GM12878 (cell line): ENCODE results near the gene IPPK. TPM values are rescaled to one million over a fixed set of nuclear protein-coding genes. Genes with fewer than 3 reads are reported as not detected.

Experiments
- ATAC-seq: fragments of 200-7000 bp; cut with Tn5 transposase; 3 replicates; pipeline ENCODE4 v1.9.1; 2020; ENCODE audit warnings: mild to moderate bottlenecking, moderate library complexity
- BruUV-seq: library from RNA; stranded (reverse); fragments of 400-500 nt; replicated peaks from 2 replicates; lab custom pipeline; 2021; lab: Mats Ljungman, UMichigan
- CTCF ChIA-PET: fragments of 300-600 bp; sonication (Branson Sonifier 250); formaldehyde crosslinking; extraction: SDS; loops from one replicate; lab custom pipeline; 2021; ENCODE audit warnings: inconsistent platforms; lab: Yijun Ruan, JAX
- POLR2A ChIA-PET: fragments of 350-600 bp; formaldehyde crosslinking; extraction: SDS; loops from one replicate; lab custom pipeline; 2021; ENCODE audit warnings: inconsistent platforms; lab: Charles Lee
- RAD21 ChIA-PET: fragments of 300-600 bp; sonication (Branson Sonifier 250); formaldehyde crosslinking; loops from one replicate; lab custom pipeline; 2023; ENCODE audit warnings: antibody characterized with exemption; ENCODE audit not compliant: unreplicated experiment; lab: Charles Lee
- SMC1A ChIA-PET: fragments of 300-600 bp; sonication (Branson Sonifier 250); formaldehyde crosslinking; loops from one replicate; lab custom pipeline; 2023; ENCODE audit not compliant: unreplicated experiment, uncharacterized antibody; lab: Charles Lee
- DNase-seq: peaks from one replicate; pipeline ENCODE4 v3.0.0-alpha.2; 2011; ENCODE audit warnings: low read depth, low spot score
- FAIRE-seq: peaks from 3 replicates; lab custom pipeline; 2011; peaks lifted over from hg19 to GRCh38; lab: Jason Lieb, UNC
- H2AFZ ChIP-seq: 2 replicates; pipeline ENCODE4 v1.6.0; 2011; ENCODE audit warnings: low read depth, low read length, control low read depth; ENCODE audit not compliant: control insufficient read depth
- H3K27ac ChIP-seq: 2 replicates; pipeline ENCODE4 v1.5.1; 2011; ENCODE audit warnings: control low read depth; ENCODE audit not compliant: control insufficient read depth, insufficient read depth
- H3K27me3 ChIP-seq, 2 experiments: replicated peaks in 1 of 2; 2 replicates each; pipeline versions ENCODE4 v1.6.0 to v1.6.1; 2011; ENCODE audit warnings: low read length in 1 of 2; ENCODE audit not compliant: control insufficient read depth in 2 of 2, insufficient read depth in 2 of 2
- H3K36me3 ChIP-seq, 2 experiments: 2 replicates each; pipeline ENCODE4 v1.5.1; 2011; ENCODE audit warnings: low read length in 1 of 2; ENCODE audit not compliant: control insufficient read depth in 2 of 2, insufficient read depth in 2 of 2
- H3K4me1 ChIP-seq: 2 replicates; pipeline ENCODE4 v1.6.1; 2011; ENCODE audit warnings: mild to moderate bottlenecking, low read length, moderate library complexity, mixed read lengths; ENCODE audit not compliant: control insufficient read depth, insufficient read depth
- H3K4me2 ChIP-seq: 2 replicates; pipeline ENCODE4 v1.6.0; 2011; ENCODE audit warnings: control low read depth; ENCODE audit not compliant: control insufficient read depth, insufficient read depth
- H3K4me3 ChIP-seq: fragments of 200-600 bp; sonication (generic); 2 replicates; pipeline ENCODE4 v1.5.1; 2016
- H3K79me2 ChIP-seq: 2 replicates; pipeline ENCODE4 v1.6.0; 2011; ENCODE audit warnings: low read length; ENCODE audit not compliant: control insufficient read depth, insufficient read depth
- H3K9ac ChIP-seq: 2 replicates; pipeline ENCODE4 v1.8.0; 2011; ENCODE audit warnings: low read length, control low read depth, mixed read lengths; ENCODE audit not compliant: control insufficient read depth, insufficient read depth
- H3K9me3 ChIP-seq: replicated peaks from 3 replicates; pipeline ENCODE4 v1.5.1; 2011; ENCODE audit warnings: mild to moderate bottlenecking, low read length; ENCODE audit not compliant: control insufficient read depth, insufficient read depth
- H4K20me1 ChIP-seq: 2 replicates; pipeline ENCODE4 v1.6.0; 2011; ENCODE audit not compliant: control insufficient read depth, insufficient read depth
- CBFB ChIP-seq: IDR thresholded peaks from 2 replicates; pipeline ENCODE4 v1.6.1; 2016; ENCODE audit warnings: antibody characterized with exemption, low read depth
- CREB1 ChIP-seq: IDR thresholded peaks from 2 replicates; pipeline ENCODE4 v1.6.1; 2012; ENCODE audit warnings: low read depth, mild to moderate bottlenecking, inconsistent platforms
- CTCF ChIP-seq, 3 experiments: IDR thresholded peaks in 2 of 3; conservative IDR thresholded peaks in 1 of 3; 2 replicates each; pipeline ENCODE4 v1.5.1; 2011; ENCODE audit warnings: low read depth in 3 of 3, low read length in 3 of 3, mild to moderate bottlenecking in 3 of 3, control low read depth in 2 of 3, moderate library complexity in 2 of 3, inconsistent platforms in 1 of 3, mixed read lengths in 1 of 3; ENCODE audit not compliant: control insufficient read depth in 2 of 3, insufficient read depth in 1 of 3; ENCODE audit errors: extremely low read depth in 1 of 3
- FOXK2 ChIP-seq: fragments of 450-650 bp; IDR thresholded peaks from 2 replicates; pipeline ENCODE4 v1.6.1; 2017; ENCODE audit warnings: mild to moderate bottlenecking, moderate library complexity
- IRF4 ChIP-seq: IDR thresholded peaks from 2 replicates; pipeline ENCODE4 v1.6.1; 2011; ENCODE audit warnings: low read depth, low read length
- JUNB ChIP-seq: IDR thresholded peaks from 2 replicates; pipeline ENCODE4 v1.6.1; 2016; ENCODE audit warnings: antibody characterized with exemption, mild to moderate bottlenecking
- NFYB ChIP-seq: IDR thresholded peaks from 2 replicates; pipeline ENCODE4 v1.6.1; 2011; ENCODE audit warnings: low read depth, mild to moderate bottlenecking, low read length, improper control_type of control experiment, moderate library complexity; ENCODE audit not compliant: insufficient read depth
- NR2C2 ChIP-seq: IDR thresholded peaks from 2 replicates; pipeline ENCODE4 v1.6.1; 2011; ENCODE audit warnings: borderline replicate concordance, low read depth; ENCODE audit not compliant: control insufficient read depth, insufficient read length
- RELB ChIP-seq: fragments of 450-650 bp; IDR thresholded peaks from 2 replicates; pipeline ENCODE4 v1.6.1; 2017; ENCODE audit warnings: low read depth, mild to moderate bottlenecking, moderate library complexity
- SREBF1 ChIP-seq: IDR thresholded peaks from 2 replicates; pipeline ENCODE4 v1.6.1; 2012; ENCODE audit warnings: mild to moderate bottlenecking, low read length
- ZNF24 ChIP-seq: fragments of 450-650 bp; IDR thresholded peaks from 2 replicates; pipeline ENCODE4 v1.6.1; 2017; ENCODE audit warnings: antibody characterized with exemption, mild to moderate bottlenecking
- ZNF622 ChIP-seq: fragments of 450-650 bp; IDR thresholded peaks from 2 replicates; pipeline ENCODE4 v1.6.1; 2017; ENCODE audit warnings: mild to moderate bottlenecking, inconsistent platforms
- WGBS: methylation state at CpG from one replicate; pipeline ENCODE4 v1.1.6; 2016; ENCODE audit warnings: low lambda C conversion rate; ENCODE audit not compliant: insufficient replicate concordance, insufficient coverage; ENCODE audit errors: missing lambda C conversion rate; 5-methylcytosine and 5-hydroxymethylcytosine counted together
- in situ Hi-C: fragments of 300-500 bp; cut with MboI; formaldehyde crosslinking; loops from 9 replicates; pipeline ENCODE4 v1.14.3; 2018; ENCODE audit warnings: mixed read lengths
- intact Hi-C: fragments of 100-400 bp; cut with micrococcal nuclease; formaldehyde crosslinking; loops from one replicate; pipeline ENCODE4 v1.14.2; 2022; ENCODE audit not compliant: unreplicated experiment
- polyA plus RNA-seq, 11 experiments: library from polyadenylated mRNA; depleted of rRNA in 4 of 11; unstranded in 6 of 11; stranded (reverse) in 5 of 11; fragments of >200 nt; fragmentation: Nextera tagmentation in 4 of 11; fragmentation: Illumina TruSeq in 1 of 11; extraction: Ambion mirVana in 4 of 11; extraction: Trizol in 1 of 11; gene quantifications; 1 replicate in 1 of 11; 2 replicates in 10 of 11; pipeline versions ENCODE4 v1.2.1 to v1.2.3, GENCODE V29; 2011 to 2016; ENCODE audit warnings: inconsistent platforms in 2 of 11, missing spikeins in 2 of 11, low read depth in 1 of 11
- total RNA-seq, 4 experiments: library from RNA; depleted of rRNA in 3 of 4; stranded (reverse); fragments of >200 nt in 3 of 4; fragmentation: Illumina TruSeq in 1 of 4; extraction: Trizol in 1 of 4; gene quantifications; 2 replicates each; pipeline versions ENCODE4 v1.2.1 to v1.2.3, GENCODE V29; 2013 to 2021
- TF ChIP-seq, protein P1 (sequence below): fragments of 450-650 bp; IDR thresholded peaks from 2 replicates; pipeline ENCODE4 v1.6.1; 2018; ENCODE audit warnings: mild to moderate bottlenecking, low read depth, moderate library complexity; ENCODE audit not compliant: partially characterized antibody
- TF ChIP-seq, protein P2 (sequence below): fragments of 450-650 bp; IDR thresholded peaks from 2 replicates; pipeline ENCODE4 v1.6.1; 2018; ENCODE audit warnings: borderline replicate concordance, mild to moderate bottlenecking; ENCODE audit not compliant: partially characterized antibody

The IPPK gene
- total and polyA plus RNA-seq, 10 of the 15 experiments (the other 5 are each of a cell fraction or from before 2014, with no cell fraction given): 2.1 to 22.1 (median 11.4) TPM

DNA sequence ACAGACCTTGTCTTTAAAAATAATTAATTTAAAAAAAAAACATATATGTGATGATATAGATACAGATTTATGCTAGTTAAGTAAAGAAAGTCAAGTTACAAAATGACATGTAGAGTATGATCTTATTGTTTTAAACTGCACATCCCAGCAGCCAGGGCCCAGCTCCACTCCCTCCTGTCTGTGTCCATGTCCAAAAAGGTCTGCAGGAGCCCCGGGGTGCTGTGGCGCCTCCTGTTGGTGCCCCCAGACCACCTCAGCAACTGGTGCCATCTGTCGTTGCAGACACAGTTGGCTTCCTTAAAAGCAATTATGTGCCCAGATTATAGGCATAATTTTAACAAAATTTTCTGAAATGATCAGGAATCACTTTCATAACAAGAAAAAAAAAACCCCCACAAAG is 33.3 kb downstream of the IPPK start (continued):
- TF ChIP-seq CTCF (IDR thresholded peaks at IDR 0.05 in 2 of 3, conservative IDR thresholded peaks at IDR 0.05 in 1 of 3; ENCODE audit: control insufficient read depth in 2 of 3, extremely low read depth in 1 of 3, insufficient read depth in 1 of 3, low read depth in 3 of 3, low read length in 3 of 3): no peak
- TF ChIP-seq RELB: no peak
- no peak for TF ChIP-seq NR2C2

GRCh38 chr9:92635760-92636159 is 34.2 kb downstream of the IPPK start:
- H3K4me1 ChIP-seq: peaks cover 4% of the 10 kb centered on the region
- no peak overlapping the region for H2AFZ ChIP-seq
- intact Hi-C loops: loop anchor here (2.0 to 10.0 kb wide), 2 partner anchors 131 to 501 kb away; no protein-coding TSS in a partner anchor
- no peak overlapping the region for H3K27ac ChIP-seq
- H3K9me3 ChIP-seq: no peaks in the 10 kb centered on the region
- 97% methylated on average over 2 of the region's 4 CpGs for WGBS
- RAD21 ChIA-PET: interaction anchor here (0.9 kb wide), 1 partner anchor 307 kb away, joined by 3 read pairs; no protein-coding TSS in a partner anchor
- no TSS peak for BruUV-seq
- no peaks in the 10 kb centered on the region for H3K27me3 ChIP-seq
- POLR2A ChIA-PET: no interaction called here
- H3K79me2 ChIP-seq: no peaks in the 10 kb centered on the region
- DNase-seq (no peak), ATAC-seq (no peak), FAIRE-seq (no peak)
- SMC1A ChIA-PET: interaction anchor here (0.6 kb wide), 1 partner anchor 9 kb away, joined by 3 read pairs; no protein-coding TSS in a partner anchor
- no peak overlapping the region for H3K9ac ChIP-seq
- peaks cover 25 to 36% of the 10 kb centered on the region in 2 experiments for H3K36me3 ChIP-seq
- no peak overlapping the region for H3K4me2 ChIP-seq
- CTCF ChIA-PET: interaction anchor here (0.7 to 5.9 kb wide), 4 partner anchors 122 to 496 kb away, joined by 3 to 44 read pairs (median 4); no protein-coding TSS in a partner anchor
- in situ Hi-C loops: loop anchor here (5.0 kb wide), 1 partner anchor 498 kb away; no protein-coding TSS in a partner anchor
- no peaks in the 10 kb centered on the region; the same call in 1 of the 2 replicates for H4K20me1 ChIP-seq
- H3K4me3 ChIP-seq: no peak overlapping the region
- TF ChIP-seq NFYB (no peak), SREBF1 (no peak), CREB1 (no peak), IRF4 (no peak), CBFB (no peak), JUNB (no peak), ZNF622 (no peak), ZNF24 (no peak), FOXK2 (no peak)
- TF ChIP-seq, protein P1, sequence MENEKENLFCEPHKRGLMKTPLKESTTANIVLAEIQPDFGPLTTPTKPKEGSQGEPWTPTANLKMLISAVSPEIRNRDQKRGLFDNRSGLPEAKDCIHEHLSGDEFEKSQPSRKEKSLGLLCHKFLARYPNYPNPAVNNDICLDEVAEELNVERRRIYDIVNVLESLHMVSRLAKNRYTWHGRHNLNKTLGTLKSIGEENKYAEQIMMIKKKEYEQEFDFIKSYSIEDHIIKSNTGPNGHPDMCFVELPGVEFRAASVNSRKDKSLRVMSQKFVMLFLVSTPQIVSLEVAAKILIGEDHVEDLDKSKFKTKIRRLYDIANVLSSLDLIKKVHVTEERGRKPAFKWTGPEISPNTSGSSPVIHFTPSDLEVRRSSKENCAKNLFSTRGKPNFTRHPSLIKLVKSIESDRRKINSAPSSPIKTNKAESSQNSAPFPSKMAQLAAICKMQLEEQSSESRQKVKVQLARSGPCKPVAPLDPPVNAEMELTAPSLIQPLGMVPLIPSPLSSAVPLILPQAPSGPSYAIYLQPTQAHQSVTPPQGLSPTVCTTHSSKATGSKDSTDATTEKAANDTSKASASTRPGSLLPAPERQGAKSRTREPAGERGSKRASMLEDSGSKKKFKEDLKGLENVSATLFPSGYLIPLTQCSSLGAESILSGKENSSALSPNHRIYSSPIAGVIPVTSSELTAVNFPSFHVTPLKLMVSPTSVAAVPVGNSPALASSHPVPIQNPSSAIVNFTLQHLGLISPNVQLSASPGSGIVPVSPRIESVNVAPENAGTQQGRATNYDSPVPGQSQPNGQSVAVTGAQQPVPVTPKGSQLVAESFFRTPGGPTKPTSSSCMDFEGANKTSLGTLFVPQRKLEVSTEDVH: no peak
- TF ChIP-seq, protein P2, sequence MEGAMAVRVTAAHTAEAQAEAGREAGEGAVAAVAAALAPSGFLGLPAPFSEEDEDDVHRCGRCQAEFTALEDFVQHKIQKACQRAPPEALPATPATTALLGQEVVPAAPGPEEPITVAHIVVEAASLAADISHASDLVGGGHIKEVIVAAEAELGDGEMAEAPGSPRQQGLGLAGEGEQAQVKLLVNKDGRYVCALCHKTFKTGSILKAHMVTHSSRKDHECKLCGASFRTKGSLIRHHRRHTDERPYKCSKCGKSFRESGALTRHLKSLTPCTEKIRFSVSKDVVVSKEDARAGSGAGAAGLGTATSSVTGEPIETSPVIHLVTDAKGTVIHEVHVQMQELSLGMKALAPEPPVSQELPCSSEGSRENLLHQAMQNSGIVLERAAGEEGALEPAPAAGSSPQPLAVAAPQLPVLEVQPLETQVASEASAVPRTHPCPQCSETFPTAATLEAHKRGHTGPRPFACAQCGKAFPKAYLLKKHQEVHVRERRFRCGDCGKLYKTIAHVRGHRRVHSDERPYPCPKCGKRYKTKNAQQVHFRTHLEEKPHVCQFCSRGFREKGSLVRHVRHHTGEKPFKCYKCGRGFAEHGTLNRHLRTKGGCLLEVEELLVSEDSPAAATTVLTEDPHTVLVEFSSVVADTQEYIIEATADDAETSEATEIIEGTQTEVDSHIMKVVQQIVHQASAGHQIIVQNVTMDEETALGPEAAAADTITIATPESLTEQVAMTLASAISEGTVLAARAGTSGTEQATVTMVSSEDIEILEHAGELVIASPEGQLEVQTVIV: no peak
